ENCODE data around the gene RALGDS.
"Not testable (repeated sequence)": the region's sequence is repeated elsewhere in the genome, so short reads cannot be mapped to it uniquely, and the experiment has no call there.

Gene RALGDS

DNA sequence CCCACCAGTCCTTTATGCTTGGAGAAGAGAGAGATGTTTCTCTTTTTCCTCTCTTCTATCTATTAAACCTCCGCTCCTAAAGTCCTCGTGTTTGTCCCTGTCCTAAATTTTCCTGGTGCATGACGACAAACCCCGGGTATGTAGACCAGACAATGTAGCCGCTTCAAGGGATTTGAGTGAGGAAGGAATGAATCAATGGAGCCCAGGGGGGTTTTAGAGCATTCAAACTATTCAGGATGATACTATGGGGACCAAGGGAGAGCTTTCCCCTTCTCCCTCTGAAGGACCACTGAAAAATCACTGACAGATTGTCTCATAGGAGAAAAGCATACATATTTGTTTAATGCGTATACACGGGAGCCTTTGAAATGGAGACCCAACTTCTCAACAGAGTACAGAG is 40.9 kb downstream of the RALGDS start:
- Histone ChIP-seq H3K4me3 (no peak overlapping the region), H3K27ac (no peak overlapping the region)

DNA sequence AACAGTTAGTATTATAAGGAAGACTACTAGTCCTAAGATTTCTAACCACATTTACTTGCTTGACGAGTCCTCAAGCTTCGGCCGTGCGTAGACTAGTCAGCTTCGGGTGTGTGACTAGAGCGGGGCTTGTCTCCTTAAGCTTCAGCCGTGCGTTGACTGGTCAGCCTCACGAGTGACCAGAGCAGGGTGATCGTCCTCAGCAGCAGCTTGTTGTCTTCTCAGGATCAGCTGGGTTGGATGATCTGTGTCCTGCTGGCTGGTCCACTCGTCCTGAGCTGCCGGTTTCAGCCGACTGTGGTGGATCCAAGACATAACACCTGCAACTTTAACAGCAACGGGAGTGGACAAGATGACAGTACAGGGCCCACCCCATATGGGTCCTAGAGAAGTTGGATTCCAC is 42.6 kb downstream of the RALGDS start:
- H3K4me3 ChIP-seq: no peak overlapping the region
- H3K27ac ChIP-seq: no peak overlapping the region

DNA sequence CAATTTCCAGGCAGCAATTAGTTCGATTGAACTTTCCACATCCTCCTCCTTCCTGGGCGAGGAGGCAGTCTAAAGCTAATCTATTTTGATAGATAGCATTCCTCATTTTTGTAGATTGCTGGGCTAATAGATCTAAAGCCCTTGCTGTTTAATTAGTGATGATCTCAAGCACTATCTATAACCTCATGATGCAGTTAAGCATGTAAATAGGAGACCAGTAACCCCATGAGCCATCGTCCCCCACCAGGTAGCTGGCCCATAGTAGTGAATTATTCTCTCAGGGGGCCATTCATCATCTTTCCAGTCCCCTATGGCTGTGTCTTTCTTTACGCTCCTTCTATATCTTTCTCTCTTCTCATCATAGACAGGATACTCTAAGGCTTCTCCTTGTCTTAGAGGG is 44.3 kb downstream of the RALGDS start:
- Histone ChIP-seq H3K4me3 (no peak overlapping the region), H3K27ac (peak overlapping the region in 2 of 21 experiments; percentile 11)

DNA sequence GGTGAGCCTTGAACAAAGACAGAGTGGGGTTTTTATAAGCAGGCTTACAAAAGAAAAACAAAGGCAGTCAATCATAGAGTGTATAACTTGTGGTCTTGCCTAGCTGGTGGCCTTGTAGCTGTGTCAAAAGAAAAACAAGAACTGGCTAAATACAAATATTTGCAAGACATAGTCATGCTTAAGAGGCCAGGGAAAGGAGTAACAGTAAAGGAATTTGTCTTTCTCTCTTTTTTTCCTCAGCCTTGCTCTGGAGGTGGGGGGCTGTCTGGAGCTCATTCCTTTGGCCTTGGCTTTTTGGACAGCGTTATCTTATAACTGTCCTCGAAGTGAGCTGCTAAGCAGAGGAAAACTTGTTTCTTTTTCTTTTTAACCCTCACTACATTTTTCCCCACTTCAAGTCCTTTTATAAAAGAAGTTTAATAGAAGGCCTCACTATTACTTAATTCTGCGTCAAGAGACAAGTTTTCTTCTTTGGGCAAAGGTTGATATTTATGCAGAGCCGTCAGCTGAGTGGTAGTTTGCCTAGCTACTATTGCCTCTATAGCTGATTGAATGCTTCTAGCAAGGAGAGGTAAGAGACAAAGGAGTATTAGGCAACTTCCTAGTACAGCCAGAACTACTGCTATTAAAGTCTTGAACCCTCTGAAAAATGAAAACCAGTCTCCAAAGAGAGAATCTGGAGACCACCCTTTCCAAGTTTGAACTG is 45.0 kb downstream of the RALGDS start:
- Histone ChIP-seq H3K4me3 (no peak overlapping the region), H3K27ac (peak overlapping the region in 2 of 21 experiments; percentile 11 to 39)

DNA sequence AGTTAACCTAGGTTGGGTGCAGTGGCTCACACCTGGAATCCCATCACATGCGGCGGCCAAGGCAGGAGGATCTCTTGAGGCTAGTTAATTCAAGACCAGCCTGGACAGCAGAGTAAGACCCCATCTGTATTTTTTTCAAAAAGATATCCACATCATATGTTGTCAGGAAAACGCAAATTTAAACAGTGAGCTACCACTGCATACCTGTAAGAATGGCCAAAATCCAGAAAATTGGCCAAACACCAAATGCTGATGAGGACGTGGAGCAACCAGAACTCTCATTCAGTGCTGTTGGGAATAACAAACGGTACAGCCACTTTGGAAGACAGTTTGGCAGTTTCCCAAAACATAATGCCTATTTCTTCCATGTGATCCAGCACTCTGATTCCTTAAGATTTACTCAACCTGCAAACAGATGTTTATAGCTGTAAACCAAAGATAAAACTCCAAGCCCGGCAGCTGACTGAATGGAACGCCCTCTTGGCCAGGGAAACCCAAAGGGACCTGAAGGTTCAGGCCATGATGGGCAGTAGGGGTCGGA is 46.9 kb downstream of the RALGDS start:
- H3K27ac ChIP-seq: no peak overlapping the region
- no peak overlapping the region for H3K4me3 ChIP-seq

DNA sequence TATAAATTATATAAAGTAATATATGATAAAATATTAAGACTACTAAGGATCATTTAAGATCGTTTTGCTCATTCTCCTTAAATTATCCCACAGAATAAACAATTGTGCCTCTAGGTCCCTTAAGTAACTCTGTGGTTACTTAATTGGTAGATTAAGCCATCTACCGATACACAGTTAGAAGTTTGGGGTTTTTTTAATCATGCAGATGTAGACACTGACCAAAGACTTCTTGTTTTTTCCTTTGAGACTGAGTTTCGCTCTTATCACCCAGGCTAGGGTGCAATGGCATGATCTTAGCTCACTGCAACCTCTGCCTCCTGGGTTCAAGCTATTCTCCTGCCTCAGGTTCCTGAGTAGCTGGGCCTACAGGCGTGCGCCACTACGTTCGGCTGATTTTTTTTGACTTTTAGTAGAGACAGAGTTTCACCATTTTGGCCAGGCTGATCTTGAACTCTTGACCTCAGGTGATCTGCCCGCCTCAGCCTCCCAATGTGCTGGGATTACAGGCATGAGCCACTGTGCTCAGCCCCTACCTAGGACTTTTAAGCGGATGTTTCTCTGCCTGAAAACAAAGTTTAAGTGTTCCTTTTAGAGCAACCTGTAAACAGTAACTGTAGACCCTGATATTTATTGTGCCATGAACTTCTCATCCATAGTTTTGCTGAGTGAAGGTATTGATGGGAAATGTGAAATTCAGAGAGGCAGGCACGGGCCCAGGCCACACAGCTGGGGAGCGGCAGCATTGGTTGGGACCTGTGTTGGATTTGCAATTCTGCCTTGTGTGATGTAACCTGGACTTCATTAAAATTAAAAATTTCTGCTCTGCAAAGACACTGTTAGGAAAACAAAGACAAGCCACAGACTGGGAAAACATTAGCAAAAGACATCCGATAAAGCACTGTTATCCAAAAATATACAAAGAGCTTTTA is 47.7 kb downstream of the RALGDS start:
- H3K27ac ChIP-seq: no peak overlapping the region
- no peak overlapping the region for H3K4me3 ChIP-seq

DNA sequence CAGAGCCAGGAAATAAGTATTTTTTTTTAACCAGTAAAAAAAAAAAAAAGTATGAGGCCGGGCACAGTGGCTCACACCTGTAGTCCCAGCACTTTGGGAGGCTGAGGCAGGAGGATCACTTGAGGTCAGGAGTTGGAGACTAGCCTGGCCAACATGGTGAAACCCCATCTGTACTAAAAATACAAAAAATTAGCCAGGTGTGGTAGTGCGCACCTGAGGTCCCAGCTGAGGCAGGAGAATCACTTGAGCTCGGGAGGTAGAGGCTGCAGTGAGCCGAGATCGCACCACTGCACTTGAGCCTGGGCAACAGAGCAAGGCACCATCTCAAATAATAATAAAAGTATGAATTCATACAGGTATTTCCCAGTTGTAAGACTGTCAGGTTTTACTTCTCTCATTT is 48.8 kb downstream of the RALGDS start:
- not testable (repeated sequence) for H3K27ac ChIP-seq, H3K4me3 ChIP-seq

DNA sequence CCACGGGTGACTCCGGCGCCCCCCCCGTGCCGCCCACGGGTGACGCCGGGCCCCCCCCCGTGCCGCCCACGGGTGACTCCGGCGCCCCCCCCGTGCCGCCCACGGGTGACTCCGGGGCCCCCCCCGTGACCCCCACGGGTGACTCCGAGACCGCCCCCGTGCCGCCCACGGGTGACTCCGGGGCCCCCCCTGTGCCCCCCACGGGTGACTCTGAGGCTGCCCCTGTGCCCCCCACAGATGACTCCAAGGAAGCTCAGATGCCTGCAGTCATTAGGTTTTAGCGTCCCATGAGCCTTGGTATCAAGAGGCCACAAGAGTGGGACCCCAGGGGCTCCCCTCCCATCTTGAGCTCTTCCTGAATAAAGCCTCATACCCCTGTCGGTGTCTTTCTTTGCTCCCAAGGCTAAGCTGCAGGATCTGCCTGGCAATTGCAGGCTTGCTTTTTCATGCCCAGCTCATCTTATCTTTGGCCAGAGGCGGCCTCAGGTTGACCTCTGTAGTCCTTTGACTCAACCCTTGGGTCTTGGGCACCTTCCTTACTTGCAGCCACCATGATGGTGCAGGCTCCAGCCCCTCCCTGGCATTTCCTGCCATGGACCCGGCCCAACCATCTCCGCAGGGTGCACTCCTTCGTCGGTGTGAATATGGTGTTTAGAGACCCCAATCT is 49.4 kb downstream of the RALGDS start:
- H3K27ac ChIP-seq: no peak overlapping the region

DNA sequence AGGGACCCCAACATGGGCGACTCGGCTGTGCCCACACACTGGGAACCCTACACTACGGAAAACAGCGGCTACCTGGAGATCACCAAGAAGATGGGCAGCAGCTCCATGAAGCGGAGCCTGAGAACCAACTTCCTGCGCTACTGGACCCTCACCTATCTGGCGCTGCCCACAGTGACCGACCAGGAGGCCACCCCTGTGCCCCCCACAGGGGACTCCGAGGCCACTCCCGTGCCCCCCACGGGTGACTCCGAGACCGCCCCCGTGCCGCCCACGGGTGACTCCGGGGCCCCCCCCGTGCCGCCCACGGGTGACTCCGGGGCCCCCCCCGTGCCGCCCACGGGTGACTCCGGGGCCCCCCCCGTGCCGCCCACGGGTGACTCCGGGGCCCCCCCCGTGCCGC is 50.1 kb downstream of the RALGDS start:
- H3K27ac ChIP-seq, H3K4me3 ChIP-seq: not testable (repeated sequence)

More for the DNA sequence above, 49.4 kb downstream of the RALGDS start:
- no peak overlapping the region for H3K4me3 ChIP-seq

DNA sequence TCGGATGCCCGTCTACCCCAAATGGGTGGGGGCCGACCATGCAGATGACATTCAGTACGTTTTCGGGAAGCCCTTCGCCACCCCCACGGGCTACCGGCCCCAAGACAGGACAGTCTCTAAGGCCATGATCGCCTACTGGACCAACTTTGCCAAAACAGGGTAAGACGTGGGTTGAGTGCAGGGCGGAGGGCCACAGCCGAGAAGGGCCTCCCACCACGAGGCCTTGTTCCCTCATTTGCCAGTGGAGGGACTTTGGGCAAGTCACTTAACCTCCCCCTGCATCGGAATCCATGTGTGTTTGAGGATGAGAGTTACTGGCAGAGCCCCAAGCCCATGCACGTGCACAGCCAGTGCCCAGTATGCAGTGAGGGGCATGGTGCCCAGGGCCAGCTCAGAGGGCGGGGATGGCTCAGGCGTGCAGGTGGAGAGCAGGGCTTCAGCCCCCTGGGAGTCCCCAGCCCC is 50.5 kb downstream of the RALGDS start:
- not testable (repeated sequence) for H3K4me3 ChIP-seq, H3K27ac ChIP-seq

DNA sequence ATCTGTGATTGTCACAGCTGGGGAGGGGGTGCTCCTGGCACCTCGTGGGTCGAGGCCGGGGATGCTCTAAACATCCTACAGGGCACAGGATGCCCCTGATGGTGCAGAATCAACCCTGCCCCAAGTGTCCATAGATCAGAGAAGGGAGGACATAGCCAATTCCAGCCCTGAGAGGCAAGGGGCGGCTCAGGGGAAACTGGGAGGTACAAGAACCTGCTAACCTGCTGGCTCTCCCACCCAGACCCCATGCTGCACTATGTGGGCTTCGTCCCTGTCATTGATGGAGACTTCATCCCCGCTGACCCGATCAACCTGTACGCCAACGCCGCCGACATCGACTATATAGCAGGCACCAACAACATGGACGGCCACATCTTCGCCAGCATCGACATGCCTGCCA is 52.6 kb downstream of the RALGDS start:
- H3K4me3 ChIP-seq, H3K27ac ChIP-seq: not testable (repeated sequence)

DNA sequence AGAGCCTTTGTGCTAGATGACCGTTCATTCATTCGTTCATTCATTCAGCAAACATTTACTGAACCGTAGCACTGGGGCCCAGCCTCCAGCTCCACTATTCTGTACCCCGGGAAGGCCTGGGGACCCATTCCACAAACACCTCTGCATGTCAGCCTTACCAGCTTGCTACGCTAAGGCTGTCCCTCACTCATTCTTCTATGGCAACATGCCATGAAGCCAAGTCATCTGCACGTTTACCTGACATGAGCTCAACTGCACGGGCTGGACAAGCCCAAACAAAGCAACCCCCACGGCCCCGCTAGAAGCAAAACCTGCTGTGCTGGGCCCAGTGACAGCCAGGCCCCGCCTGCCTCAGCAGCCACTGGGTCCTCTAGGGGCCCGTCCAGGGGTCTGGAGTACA is 53.2 kb downstream of the RALGDS start:
- H3K4me3 ChIP-seq: no peak overlapping the region
- H3K27ac ChIP-seq: no peak overlapping the region

DNA sequence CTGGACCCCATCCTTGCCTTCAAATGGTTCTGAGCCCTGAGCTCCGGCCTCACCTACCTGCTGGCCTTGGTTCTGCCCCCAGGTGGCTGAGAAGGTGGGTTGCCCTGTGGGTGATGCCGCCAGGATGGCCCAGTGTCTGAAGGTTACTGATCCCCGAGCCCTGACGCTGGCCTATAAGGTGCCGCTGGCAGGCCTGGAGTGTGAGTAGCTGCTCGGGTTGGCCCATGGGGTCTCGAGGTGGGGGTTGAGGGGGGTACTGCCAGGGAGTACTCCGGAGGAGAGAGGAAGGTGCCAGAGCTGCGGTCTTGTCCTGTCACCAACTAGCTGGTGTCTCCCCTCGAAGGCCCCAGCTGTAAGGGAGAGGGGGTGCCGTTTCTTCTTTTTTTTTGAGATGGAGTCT is 54.0 kb downstream of the RALGDS start:
- Histone ChIP-seq H3K27ac (no peak overlapping the region), H3K4me3 (no peak overlapping the region)

DNA sequence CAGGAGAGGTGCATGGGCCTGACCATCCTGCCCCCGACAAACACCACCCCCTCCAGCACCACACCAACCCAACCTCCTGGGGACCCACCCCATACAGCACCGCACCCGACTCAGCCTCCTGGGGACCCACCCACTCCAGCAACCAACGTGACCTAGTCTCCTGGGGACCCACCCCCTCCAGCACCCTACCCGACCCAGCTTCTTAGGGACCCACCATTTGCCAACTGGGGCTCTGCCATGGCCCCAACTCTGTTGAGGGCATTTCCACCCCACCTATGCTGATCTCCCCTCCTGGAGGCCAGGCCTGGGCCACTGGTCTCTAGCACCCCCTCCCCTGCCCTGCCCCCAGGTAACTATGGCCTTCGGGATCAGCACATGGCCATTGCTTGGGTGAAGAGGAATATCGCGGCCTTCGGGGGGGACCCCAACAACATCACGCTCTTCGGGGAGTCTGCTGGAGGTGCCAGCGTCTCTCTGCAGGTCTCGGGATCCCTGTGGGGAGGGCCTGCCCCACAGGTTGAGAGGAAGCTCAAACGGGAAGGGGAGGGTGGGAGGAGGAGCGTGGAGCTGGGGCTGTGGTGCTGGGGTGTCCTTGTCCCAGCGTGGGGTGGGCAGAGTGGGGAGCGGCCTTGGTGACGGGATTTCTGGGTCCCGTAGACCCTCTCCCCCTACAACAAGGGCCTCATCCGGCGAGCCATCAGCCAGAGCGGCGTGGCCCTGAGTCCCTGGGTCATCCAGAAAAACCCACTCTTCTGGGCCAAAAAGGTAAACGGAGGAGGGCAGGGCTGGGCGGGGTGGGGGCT is 54.7 kb downstream of the RALGDS start:
- H3K27ac ChIP-seq: no peak overlapping the region

DNA sequence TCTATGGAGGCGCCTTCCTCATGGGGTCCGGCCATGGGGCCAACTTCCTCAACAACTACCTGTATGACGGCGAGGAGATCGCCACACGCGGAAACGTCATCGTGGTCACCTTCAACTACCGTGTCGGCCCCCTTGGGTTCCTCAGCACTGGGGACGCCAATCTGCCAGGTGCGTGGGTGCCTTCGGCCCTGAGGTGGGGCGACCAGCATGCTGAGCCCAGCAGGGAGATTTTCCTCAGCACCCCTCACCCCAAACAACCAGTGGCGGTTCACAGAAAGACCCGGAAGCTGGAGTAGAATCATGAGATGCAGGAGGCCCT is 56.0 kb downstream of the RALGDS start:
- Histone ChIP-seq H3K4me3 (no peak overlapping the region), H3K27ac (no peak overlapping the region)

More for the DNA sequence above, 54.7 kb downstream of the RALGDS start:
- no peak overlapping the region for H3K4me3 ChIP-seq

DNA sequence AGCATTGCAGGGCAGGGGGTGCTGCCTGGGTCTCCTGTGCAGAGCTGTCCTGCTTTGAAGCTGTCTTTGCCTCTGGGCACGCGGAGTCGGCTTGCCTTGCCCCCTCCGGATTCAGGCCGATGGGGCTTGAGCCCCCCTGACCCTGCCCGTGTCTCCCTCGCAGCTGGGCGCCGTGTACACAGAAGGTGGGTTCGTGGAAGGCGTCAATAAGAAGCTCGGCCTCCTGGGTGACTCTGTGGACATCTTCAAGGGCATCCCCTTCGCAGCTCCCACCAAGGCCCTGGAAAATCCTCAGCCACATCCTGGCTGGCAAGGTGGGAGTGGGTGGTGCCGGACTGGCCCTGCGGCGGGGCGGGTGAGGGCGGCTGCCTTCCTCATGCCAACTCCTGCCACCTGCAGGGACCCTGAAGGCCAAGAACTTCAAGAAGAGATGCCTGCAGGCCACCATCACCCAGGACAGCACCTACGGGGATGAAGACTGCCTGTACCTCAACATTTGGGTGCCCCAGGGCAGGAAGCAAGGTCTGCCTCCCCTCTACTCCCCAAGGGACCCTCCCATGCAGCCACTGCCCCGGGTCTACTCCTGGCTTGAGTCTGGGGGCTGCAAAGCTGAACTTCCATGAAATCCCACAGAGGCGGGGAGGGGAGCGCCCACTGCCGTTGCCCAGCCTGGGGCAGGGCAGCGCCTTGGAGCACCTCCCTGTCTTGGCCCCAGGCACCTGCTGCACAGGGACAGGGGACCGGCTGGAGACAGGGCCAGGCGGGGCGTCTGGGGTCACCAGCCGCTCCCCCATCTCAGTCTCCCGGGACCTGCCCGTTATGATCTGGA is 56.6 kb downstream of the RALGDS start:
- Histone ChIP-seq H3K4me3 (no peak overlapping the region), H3K27ac (no peak overlapping the region)

DNA sequence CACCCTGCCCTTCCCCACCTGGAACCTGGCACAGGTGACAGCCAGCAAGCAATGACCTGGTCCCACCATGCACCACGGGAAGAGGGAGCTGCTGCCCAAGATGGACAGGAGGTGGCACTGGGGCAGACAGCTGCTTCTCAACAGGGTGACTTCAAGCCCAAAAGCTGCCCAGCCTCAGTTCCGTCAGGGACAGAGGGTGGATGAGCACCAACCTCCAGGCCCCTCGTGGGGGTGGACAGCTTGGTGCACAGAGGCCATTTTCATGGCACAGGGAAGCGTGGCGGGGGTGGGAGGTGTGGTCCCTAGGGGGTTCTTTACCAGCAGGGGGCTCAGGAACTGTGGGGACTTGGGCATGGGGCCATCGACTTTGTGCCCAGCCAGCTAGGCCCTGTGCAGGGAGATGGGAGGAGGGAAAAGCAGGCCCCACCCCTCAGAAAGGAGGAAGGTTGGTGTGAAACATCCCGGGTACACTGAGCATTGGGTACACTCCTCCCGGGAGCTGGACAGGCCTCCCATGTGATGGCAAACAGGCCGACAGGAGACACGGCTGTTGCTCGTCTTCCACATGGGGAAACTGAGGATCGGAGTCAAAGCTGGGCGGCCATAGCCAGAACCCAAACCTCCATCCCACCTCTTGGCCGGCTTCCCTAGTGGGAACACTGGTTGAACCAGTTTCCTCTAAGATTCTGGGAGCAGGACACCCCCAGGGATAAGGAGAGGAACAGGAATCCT is 57.4 kb downstream of the RALGDS start:
- Histone ChIP-seq H3K27ac (no peak overlapping the region), H3K4me3 (no peak overlapping the region)

DNA sequence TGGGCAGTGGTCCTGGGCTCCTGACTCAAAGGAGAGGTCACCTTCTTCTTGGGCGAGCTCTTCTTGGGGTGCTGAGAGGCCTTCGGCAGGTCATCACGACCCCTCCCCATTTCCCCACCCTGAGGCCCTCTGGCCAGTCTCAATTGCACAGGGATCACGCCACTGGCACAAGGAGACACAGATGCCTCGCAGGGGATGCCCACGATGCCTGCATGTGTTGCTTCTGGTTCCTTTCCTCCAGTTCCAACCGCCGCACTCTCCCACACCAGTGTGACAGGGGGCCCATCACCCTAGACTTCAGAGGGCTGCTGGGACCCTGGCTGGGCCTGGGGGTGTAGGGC is 57.9 kb downstream of the RALGDS start:
- no peak overlapping the region for H3K4me3 ChIP-seq
- no peak overlapping the region for H3K27ac ChIP-seq
